Gastrocnemius medialis (tissue), 4 donors: ENCODE measurements around the gene WDR41.

Source experiments
- POLR2A ChIP-seq, 2 donors: fragments of 450-650 bp; IDR thresholded peaks; one replicate each; pipeline ENCODE4 v1.6.1; 2017; ENCODE audit warnings: antibody characterized with exemption in 2 of 2, mild to moderate bottlenecking in 2 of 2, moderate library complexity in 2 of 2
- TF ChIP-seq, protein P1 (sequence below), 5 experiments: fragments of 450-650 bp in 3 of 5; fragments of 200-600 bp in 2 of 5; sonication (generic) in 2 of 5; IDR thresholded peaks in 4 of 5; conservative IDR thresholded peaks in 1 of 5; 1 replicate in 4 of 5; 2 replicates in 1 of 5; pipeline ENCODE4 v1.5.1; 2016 to 2019; ENCODE audit warnings: antibody characterized with exemption in 5 of 5, mild to moderate bottlenecking in 3 of 5, moderate library complexity in 3 of 5

DNA sequence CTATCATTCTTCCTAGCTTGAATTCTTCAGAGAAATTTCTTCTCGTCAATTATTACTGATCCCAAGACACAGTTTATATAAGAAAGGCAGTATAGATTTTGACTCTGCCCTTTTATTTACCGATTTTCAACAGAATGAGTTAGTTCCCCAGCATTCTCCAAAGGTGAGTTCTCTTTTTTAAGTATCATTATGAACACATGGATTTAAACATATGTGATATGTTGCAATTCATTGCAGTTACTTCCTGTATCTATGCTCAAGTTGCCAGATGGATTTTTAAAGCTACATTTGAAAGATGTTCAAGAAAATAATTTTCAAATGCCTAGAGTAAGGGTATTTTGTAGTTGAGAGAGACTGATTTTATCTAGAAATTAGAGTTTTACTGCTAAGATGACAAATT lies 8.4 kb downstream of the WDR41 start:
- TF ChIP-seq, protein P1, sequence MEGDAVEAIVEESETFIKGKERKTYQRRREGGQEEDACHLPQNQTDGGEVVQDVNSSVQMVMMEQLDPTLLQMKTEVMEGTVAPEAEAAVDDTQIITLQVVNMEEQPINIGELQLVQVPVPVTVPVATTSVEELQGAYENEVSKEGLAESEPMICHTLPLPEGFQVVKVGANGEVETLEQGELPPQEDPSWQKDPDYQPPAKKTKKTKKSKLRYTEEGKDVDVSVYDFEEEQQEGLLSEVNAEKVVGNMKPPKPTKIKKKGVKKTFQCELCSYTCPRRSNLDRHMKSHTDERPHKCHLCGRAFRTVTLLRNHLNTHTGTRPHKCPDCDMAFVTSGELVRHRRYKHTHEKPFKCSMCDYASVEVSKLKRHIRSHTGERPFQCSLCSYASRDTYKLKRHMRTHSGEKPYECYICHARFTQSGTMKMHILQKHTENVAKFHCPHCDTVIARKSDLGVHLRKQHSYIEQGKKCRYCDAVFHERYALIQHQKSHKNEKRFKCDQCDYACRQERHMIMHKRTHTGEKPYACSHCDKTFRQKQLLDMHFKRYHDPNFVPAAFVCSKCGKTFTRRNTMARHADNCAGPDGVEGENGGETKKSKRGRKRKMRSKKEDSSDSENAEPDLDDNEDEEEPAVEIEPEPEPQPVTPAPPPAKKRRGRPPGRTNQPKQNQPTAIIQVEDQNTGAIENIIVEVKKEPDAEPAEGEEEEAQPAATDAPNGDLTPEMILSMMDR (IDR thresholded peaks at IDR 0.05 in 4 of 5, conservative IDR thresholded peaks at IDR 0.05 in 1 of 5) = no peak
- no peak for TF ChIP-seq POLR2A (IDR thresholded peaks at IDR 0.05)
